BE2C (cell line): Measurements from ENCODE around the gene ACE.

Experiments used
- DNase-seq: peaks from one replicate; pipeline ENCODE4 v3.0.0-alpha.2; 2020
- H3K27me3 ChIP-seq: fragments of 250-450 bp; sonication (Bioruptor Pico); 2 replicates; pipeline ENCODE4 v1.5.1; 2020; ENCODE audit warnings: mild to moderate bottlenecking
- H3K36me3 ChIP-seq: fragments of 250-450 bp; sonication (Bioruptor Pico); 2 replicates; pipeline ENCODE4 v1.5.1; 2020; ENCODE audit warnings: mild to moderate bottlenecking
- H3K4me1 ChIP-seq: fragments of 250-450 bp; sonication (Bioruptor Pico); 2 replicates; pipeline ENCODE4 v1.5.1; 2020
- H3K4me3 ChIP-seq: 2 replicates; pipeline ENCODE4 v1.5.1; 2011; ENCODE audit warnings: low read depth, low read length
- H3K9me3 ChIP-seq: fragments of 250-450 bp; sonication (Bioruptor Pico); 2 replicates; pipeline ENCODE4 v1.5.1; 2020
- TF ChIP-seq, protein P1 (sequence below): IDR thresholded peaks from 2 replicates; pipeline ENCODE4 v1.5.1; 2012; ENCODE audit warnings: mild to moderate bottlenecking, low read depth, low read length

Gene ACE

GRCh38 chr17:63438092-63439051, 38.5 kb upstream of the ACE start:
- H3K36me3 ChIP-seq: peaks cover 31% of the 10 kb centered on the region
- no peaks in the 10 kb centered on the region for H3K27me3 ChIP-seq
- TF ChIP-seq, protein P1, sequence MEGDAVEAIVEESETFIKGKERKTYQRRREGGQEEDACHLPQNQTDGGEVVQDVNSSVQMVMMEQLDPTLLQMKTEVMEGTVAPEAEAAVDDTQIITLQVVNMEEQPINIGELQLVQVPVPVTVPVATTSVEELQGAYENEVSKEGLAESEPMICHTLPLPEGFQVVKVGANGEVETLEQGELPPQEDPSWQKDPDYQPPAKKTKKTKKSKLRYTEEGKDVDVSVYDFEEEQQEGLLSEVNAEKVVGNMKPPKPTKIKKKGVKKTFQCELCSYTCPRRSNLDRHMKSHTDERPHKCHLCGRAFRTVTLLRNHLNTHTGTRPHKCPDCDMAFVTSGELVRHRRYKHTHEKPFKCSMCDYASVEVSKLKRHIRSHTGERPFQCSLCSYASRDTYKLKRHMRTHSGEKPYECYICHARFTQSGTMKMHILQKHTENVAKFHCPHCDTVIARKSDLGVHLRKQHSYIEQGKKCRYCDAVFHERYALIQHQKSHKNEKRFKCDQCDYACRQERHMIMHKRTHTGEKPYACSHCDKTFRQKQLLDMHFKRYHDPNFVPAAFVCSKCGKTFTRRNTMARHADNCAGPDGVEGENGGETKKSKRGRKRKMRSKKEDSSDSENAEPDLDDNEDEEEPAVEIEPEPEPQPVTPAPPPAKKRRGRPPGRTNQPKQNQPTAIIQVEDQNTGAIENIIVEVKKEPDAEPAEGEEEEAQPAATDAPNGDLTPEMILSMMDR: no peak
- DNase-seq: peak; percentile 53
- peak overlapping the region; percentile 79 for H3K4me3 ChIP-seq
- H3K4me1 ChIP-seq: peaks cover 47% of the 10 kb centered on the region
- no peaks in the 10 kb centered on the region for H3K9me3 ChIP-seq

- TF ChIP-seq, protein P1: no peak
- no peak for DNase-seq
- H3K27me3 ChIP-seq: no peaks in the 10 kb centered on the region
- peaks cover 18% of the 10 kb centered on the region for H3K36me3 ChIP-seq
- H3K4me3 ChIP-seq: peak overlapping the region; percentile 79
- peaks cover 48% of the 10 kb centered on the region for H3K4me1 ChIP-seq
- no peaks in the 10 kb centered on the region for H3K9me3 ChIP-seq
These were observed 37.2 kb upstream of the ACE start for GRCh38 chr17:63439687-63440086.

DNA sequence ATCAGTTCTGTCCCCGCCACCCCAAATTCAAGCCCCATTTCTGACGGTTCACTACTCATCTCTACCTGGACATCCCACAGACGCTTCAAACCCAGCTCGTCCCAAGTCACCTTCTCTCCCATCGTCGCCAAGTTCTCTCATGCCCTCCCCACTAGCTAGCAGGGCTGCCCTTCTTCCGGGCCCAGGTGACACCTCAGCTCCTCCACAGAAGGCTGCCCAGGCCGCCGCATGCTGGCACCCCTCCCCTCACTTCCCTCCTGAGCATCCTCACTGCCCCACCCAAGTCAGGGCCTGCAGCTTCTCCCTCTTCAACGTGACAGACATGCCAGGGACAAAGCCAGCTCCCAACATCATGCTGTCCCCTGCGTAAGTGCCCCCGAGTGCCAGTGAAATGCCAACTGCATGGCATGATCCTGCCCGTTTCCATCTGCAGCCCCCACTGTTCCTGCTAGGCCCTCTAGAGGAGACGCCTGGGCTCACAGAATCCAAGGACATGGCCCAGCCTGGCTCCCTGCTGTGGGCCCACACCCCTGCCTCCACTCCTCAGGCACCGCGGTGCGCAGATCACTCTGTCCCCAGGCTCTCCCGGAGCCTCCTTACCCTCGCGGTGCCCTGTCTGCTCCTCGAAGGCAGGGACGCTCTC, 36.6 kb upstream of the ACE start:
- Histone ChIP-seq H3K27me3 (no peaks in the 10 kb centered on the region), H3K4me1 (peaks cover 45% of the 10 kb centered on the region)

DNA sequence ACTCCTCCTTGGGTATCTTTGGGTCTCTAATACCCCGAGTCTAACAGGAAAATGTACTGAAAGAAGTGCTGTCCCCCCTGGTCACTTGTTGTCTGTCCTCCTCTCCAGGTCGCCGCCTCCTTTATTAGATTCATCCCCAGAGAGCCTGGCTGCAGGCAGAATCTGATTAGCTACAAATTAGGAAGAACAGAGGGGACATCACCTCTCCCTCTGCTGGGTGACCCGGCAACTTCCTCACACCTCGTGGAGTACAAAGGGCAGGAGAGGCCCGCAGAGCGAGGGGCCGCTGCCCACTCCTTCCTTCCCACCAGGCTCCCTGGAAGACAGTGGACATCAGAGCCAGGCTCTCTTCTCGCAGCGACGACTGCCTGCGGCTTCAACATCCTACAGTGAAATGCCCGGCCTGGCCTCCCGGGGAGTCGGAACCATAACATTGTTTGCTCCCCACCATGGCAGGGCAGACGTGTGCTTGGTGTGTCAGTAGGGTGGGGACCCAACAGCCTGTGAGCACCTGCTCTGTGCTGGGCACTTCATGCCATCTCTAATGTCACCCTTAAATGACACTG, 36.0 kb upstream of the ACE start:
- Histone ChIP-seq H3K36me3 (peaks cover 6% of the 10 kb centered on the region), H3K9me3 (no peaks in the 10 kb centered on the region), H3K4me1 (peaks cover 39% of the 10 kb centered on the region), H3K4me3 (peak overlapping the region; percentile 79), H3K27me3 (no peaks in the 10 kb centered on the region)
- TF ChIP-seq, protein P1: no peak
- peak; percentile 36 for DNase-seq

More for the DNA sequence above, 36.6 kb upstream of the ACE start:
- TF ChIP-seq, protein P1: peak; percentile 48
- Histone ChIP-seq H3K4me3 (peak overlapping the region; percentile 79), H3K9me3 (no peaks in the 10 kb centered on the region), H3K36me3 (peaks cover 12% of the 10 kb centered on the region)
- DNase-seq: peak; percentile 67

- DNase-seq: no peak
- no peaks in the 10 kb centered on the region for H3K27me3 ChIP-seq
- TF ChIP-seq, protein P1: no peak
- H3K4me3 ChIP-seq: peak overlapping the region; percentile 79
- no peaks in the 10 kb centered on the region for H3K9me3 ChIP-seq
- 0 out of 2 replicates have a peak, but pooled peaks cover 3% of the 10 kb centered on the region for H3K36me3 ChIP-seq
- H3K4me1 ChIP-seq: peaks cover 38% of the 10 kb centered on the region
These were observed 35.2 kb upstream of the ACE start for GRCh38 chr17:63441654-63442053.
